HFF-Myc (cell line): ENCODE data around the gene LOC128125822.

Experiments
- DNase-seq: peaks from one replicate; pipeline ENCODE4 v3.0.0-alpha.2; 2011; ENCODE audit warnings: low read depth; ENCODE audit errors: extremely low read depth
- H3K4me3 ChIP-seq: replicated peaks from 2 replicates; pipeline ENCODE4 v1.5.1; 2011; ENCODE audit warnings: low read depth, mild to moderate bottlenecking, control low read depth, low read length
- CTCF ChIP-seq: IDR thresholded peaks from 2 replicates; pipeline ENCODE4 v1.5.1; 2012; ENCODE audit warnings: mild to moderate bottlenecking, low read depth, low read length, control low read depth; ENCODE audit errors: missing control alignments

Gene LOC128125822

GRCh38 chr6:63611560-63611959 lies 39.3 kb downstream of the LOC128125822 start:
- DNase-seq: no peak
- H3K4me3 ChIP-seq: no peak overlapping the region
- TF ChIP-seq CTCF: no peak

- H3K4me3 ChIP-seq: no peak overlapping the region
- no peak for TF ChIP-seq CTCF
- DNase-seq: no peak
These were observed 43.3 kb downstream of the LOC128125822 start for GRCh38 chr6:63615590-63615989.
